ENCODE results near the gene PPP2R2C.

PPP2R2C gene

DNA sequence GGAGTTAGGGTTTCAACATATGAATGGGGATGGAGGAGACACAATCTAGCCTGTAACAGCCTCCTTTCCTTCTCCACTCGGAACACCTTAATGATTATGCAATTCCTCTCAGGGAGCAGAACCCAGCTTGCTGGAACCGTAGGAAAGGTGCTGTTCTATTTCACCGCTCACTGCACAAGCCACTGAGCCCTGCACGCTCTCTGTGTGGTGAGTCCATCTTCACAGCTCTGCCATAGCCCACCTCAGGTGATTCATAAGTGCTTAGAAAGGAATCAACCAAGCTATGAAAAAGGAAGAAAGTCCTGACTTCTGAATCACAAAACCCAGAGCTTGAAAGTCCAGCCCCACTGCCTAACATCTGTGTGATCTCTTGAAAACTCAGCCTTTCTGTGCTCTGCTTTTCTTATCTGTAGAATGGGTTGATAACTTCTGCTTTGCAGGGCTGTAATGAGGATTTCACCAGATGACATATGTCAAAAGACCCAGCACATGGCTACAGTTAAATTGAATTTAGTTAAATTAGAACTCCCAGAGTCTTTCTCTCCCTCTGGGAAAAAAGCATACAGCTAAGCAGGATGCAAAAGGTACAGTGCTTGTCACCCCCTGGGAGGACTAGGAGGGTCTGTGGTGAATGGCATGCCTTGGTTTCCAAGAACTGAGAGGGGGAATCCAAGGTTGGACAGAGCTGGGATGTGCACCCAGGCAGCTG lies 111.2 kb downstream of the PPP2R2C start:
- CTCF ChIA-PET = interaction anchor here (0.6 to 1.5 kb wide), 3 partner anchors 110 to 329 kb away, joined by 3 to 4 read pairs (median 3); no protein-coding TSS in a partner anchor
- no peaks in the 10 kb centered on the region for H3K9me3 ChIP-seq (ENCODE audit: control insufficient read depth, insufficient read depth, low read depth, low read length)
- POLR2A ChIA-PET = no interaction called here
- TF ChIP-seq KLF9 (tag by site-specific recombination; IDR thresholded peaks at IDR 0.05; ENCODE audit: low read depth) (no peak), ZNF16 (tag by site-specific recombination; IDR thresholded peaks at IDR 0.05; ENCODE audit: low read depth) (no peak), ZNF426 (tag by site-specific recombination; IDR thresholded peaks at IDR 0.05) (no peak)
- TF ChIP-seq, protein P1, sequence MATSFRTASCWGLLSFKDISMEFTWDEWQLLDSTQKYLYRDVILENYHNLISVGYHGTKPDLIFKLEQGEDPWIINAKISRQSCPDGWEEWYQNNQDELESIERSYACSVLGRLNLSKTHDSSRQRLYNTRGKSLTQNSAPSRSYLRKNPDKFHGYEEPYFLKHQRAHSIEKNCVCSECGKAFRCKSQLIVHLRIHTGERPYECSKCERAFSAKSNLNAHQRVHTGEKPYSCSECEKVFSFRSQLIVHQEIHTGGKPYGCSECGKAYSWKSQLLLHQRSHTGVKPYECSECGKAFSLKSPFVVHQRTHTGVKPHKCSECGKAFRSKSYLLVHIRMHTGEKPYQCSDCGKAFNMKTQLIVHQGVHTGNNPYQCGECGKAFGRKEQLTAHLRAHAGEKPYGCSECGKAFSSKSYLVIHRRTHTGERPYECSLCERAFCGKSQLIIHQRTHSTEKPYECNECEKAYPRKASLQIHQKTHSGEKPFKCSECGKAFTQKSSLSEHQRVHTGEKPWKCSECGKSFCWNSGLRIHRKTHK (tag by site-specific recombination; IDR thresholded peaks at IDR 0.05) = no peak
- H3K4me1 ChIP-seq (ENCODE audit: control insufficient read depth, insufficient read depth, low read length) = no peaks in the 10 kb centered on the region
- H3K27ac ChIP-seq (ENCODE audit: extremely low read depth, low read depth, low read length) = no peak overlapping the region
- H3K36me3 ChIP-seq (ENCODE audit: control insufficient read depth in 2 of 2, insufficient read depth in 1 of 2, low read length in 2 of 2) = no peaks in the 10 kb centered on the region
- no peak overlapping the region for H3K4me3 ChIP-seq (ENCODE audit: low read depth, low read length)

DNA sequence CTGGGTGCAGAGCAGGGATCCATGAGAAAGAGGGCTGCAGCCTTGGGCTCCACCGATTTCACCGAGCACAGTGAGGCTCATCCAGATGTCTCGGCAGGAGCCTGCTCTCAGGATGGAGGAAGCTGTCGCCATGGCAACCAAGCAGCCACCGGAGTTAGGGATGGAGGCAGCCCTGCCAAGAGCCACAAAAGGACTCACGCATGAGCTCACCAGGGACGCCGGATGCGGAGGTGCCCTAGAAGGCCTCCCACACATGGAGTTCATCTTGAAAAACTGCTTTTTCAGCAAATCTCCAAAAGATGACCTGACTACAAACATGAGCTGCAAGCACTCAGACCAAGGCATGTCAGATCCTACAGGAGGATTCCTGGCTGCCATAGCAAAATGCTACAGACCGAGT lies 112.0 kb downstream of the PPP2R2C start:
- ChIA-PET CTCF (interaction anchor here (0.6 kb wide), 1 partner anchor 330 kb away, joined by 3 read pairs; no protein-coding TSS in a partner anchor), POLR2A (no interaction called here)
- TF ChIP-seq ZNF302 (tag by site-specific recombination; IDR thresholded peaks at IDR 0.05; ENCODE audit: low read depth) (no peak), MZF1 (tag by site-specific recombination; IDR thresholded peaks at IDR 0.05; ENCODE audit: borderline replicate concordance) (no peak), OSR2 (tag by site-specific recombination; IDR thresholded peaks at IDR 0.05) (no peak), ZNF324 (tag by site-specific recombination; IDR thresholded peaks at IDR 0.05) (no peak), ZNF510 (tag by site-specific recombination; IDR thresholded peaks at IDR 0.05; ENCODE audit: insufficient replicate concordance) (no peak), ZNF132 (tag by site-specific recombination; IDR thresholded peaks at IDR 0.05; ENCODE audit: borderline replicate concordance) (no peak), HOXA7 (CRISPR knock-in tag; IDR thresholded peaks at IDR 0.05; ENCODE audit: borderline replicate concordance) (no peak), ZFP37 (tag by site-specific recombination; IDR thresholded peaks at IDR 0.05) (no peak)
- TF ChIP-seq, protein P2, sequence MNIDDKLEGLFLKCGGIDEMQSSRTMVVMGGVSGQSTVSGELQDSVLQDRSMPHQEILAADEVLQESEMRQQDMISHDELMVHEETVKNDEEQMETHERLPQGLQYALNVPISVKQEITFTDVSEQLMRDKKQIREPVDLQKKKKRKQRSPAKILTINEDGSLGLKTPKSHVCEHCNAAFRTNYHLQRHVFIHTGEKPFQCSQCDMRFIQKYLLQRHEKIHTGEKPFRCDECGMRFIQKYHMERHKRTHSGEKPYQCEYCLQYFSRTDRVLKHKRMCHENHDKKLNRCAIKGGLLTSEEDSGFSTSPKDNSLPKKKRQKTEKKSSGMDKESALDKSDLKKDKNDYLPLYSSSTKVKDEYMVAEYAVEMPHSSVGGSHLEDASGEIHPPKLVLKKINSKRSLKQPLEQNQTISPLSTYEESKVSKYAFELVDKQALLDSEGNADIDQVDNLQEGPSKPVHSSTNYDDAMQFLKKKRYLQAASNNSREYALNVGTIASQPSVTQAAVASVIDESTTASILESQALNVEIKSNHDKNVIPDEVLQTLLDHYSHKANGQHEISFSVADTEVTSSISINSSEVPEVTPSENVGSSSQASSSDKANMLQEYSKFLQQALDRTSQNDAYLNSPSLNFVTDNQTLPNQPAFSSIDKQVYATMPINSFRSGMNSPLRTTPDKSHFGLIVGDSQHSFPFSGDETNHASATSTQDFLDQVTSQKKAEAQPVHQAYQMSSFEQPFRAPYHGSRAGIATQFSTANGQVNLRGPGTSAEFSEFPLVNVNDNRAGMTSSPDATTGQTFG (tag by site-specific recombination; IDR thresholded peaks at IDR 0.05; ENCODE audit: borderline replicate concordance) = no peak
- H3K4me1 ChIP-seq (ENCODE audit: control insufficient read depth, insufficient read depth, low read length) = no peaks in the 10 kb centered on the region
- no peaks in the 10 kb centered on the region for H3K36me3 ChIP-seq (ENCODE audit: control insufficient read depth in 2 of 2, insufficient read depth in 1 of 2, low read length in 2 of 2)
- no peak overlapping the region for H3K4me3 ChIP-seq (ENCODE audit: low read depth, low read length)
- no peaks in the 10 kb centered on the region for H3K9me3 ChIP-seq (ENCODE audit: control insufficient read depth, insufficient read depth, low read depth, low read length)
- no peak overlapping the region for H3K27ac ChIP-seq (ENCODE audit: extremely low read depth, low read depth, low read length)

DNA sequence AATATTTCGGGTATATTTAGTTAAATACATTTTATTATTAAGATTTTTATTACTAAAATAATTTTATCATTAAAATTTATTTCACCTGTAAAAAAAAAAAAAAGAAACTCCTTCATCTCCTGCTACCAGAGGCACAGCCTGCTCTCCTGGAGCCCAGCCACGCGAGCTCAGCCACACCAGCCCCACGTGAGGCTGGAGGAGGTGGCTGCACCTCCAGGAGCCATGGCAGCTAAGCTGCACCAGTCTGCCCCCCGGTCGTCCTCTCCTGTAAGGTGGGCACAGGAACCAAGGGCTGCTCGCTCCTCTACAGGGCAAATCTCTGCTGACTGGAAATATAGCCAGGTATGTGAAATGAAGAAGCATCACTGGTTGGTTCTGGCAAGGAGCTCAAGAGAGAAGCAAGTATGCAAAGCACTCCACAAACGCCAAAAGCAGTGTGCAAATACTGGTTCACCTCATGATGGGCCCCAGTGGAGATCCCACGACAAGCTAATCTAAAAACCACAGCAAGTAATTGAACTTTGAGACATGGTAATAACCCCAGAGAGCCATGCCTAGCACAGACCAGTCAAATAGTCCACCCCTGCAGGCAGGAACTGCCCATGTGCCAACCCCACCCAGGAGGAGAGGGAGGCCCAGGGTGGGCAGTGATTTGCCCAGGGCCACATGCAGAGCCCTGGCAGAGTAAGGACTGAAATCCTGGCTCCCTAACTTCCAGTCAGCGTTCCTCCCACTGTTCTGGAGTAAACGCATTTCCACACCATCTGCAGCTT lies 112.7 kb downstream of the PPP2R2C start:
- ChIA-PET CTCF (interaction anchor here (0.6 to 0.7 kb wide), 2 partner anchors 99 to 187 kb away, joined by 3 to 4 read pairs; no protein-coding TSS in a partner anchor), POLR2A (no interaction called here)
- Histone ChIP-seq H3K9me3 (ENCODE audit: control insufficient read depth, insufficient read depth, low read depth, low read length) (no peaks in the 10 kb centered on the region), H3K4me1 (ENCODE audit: control insufficient read depth, insufficient read depth, low read length) (no peaks in the 10 kb centered on the region), H3K36me3 (ENCODE audit: control insufficient read depth in 2 of 2, insufficient read depth in 1 of 2, low read length in 2 of 2) (no peaks in the 10 kb centered on the region), H3K4me3 (ENCODE audit: low read depth, low read length) (no peak overlapping the region), H3K27ac (ENCODE audit: extremely low read depth, low read depth, low read length) (no peak overlapping the region)
- TF ChIP-seq ZNF24 (tag by site-specific recombination; IDR thresholded peaks at IDR 0.05) (no peak), ZNF585B (tag by site-specific recombination; IDR thresholded peaks at IDR 0.05) (no peak), TCF7L2 (IDR thresholded peaks at IDR 0.05; ENCODE audit: borderline replicate concordance, low read depth, low read length) (no peak), ZIC2 (tag by site-specific recombination; IDR thresholded peaks at IDR 0.05) (no peak), ZNF624 (tag by site-specific recombination; IDR thresholded peaks at IDR 0.05) (no peak), ZNF510 (tag by site-specific recombination; IDR thresholded peaks at IDR 0.05; ENCODE audit: insufficient replicate concordance) (no peak), ZNF341 (tag by site-specific recombination; IDR thresholded peaks at IDR 0.05; ENCODE audit: low read depth) (no peak), ZNF16 (tag by site-specific recombination; IDR thresholded peaks at IDR 0.05; ENCODE audit: low read depth) (no peak)
- TF ChIP-seq, protein P3, sequence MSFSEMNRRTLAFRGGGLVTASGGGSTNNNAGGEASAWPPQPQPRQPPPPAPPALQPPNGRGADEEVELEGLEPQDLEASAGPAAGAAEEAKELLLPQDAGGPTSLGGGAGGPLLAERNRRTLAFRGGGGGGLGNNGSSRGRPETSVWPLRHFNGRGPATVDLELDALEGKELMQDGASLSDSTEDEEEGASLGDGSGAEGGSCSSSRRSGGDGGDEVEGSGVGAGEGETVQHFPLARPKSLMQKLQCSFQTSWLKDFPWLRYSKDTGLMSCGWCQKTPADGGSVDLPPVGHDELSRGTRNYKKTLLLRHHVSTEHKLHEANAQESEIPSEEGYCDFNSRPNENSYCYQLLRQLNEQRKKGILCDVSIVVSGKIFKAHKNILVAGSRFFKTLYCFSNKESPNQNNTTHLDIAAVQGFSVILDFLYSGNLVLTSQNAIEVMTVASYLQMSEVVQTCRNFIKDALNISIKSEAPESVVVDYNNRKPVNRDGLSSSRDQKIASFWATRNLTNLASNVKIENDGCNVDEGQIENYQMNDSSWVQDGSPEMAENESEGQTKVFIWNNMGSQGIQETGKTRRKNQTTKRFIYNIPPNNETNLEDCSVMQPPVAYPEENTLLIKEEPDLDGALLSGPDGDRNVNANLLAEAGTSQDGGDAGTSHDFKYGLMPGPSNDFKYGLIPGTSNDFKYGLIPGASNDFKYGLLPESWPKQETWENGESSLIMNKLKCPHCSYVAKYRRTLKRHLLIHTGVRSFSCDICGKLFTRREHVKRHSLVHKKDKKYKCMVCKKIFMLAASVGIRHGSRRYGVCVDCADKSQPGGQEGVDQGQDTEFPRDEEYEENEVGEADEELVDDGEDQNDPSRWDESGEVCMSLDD (tag by site-specific recombination; IDR thresholded peaks at IDR 0.05) = no peak
- TF ChIP-seq, protein P4, sequence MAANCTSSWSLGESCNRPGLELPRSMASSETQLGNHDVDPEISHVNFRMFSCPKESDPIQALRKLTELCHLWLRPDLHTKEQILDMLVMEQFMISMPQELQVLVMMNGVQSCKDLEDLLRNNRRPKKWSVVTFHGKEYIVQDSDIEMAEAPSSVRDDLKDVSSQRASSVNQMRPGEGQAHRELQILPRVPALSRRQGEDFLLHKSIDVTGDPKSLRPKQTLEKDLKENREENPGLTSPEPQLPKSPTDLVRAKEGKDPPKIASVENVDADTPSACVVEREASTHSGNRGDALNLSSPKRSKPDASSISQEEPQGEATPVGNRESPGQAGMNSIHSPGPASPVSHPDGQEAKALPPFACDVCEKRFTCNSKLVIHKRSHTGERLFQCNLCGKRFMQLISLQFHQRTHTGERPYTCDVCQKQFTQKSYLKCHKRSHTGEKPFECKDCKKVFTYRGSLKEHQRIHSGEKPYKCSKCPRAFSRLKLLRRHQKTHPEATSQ (tag by site-specific recombination; IDR thresholded peaks at IDR 0.05) = no peak
